GM12878 (cell line): ENCODE data around the gene ABCA4. TPM values are rescaled to one million over a fixed set of nuclear protein-coding genes. Genes with fewer than 3 reads are reported as not detected.

ENCODE experiments used
- ATAC-seq: fragments of 200-7000 bp; cut with Tn5 transposase; 3 replicates; pipeline ENCODE4 v1.9.1; 2020; ENCODE audit warnings: mild to moderate bottlenecking, moderate library complexity
- BruUV-seq: library from RNA; stranded (reverse); fragments of 400-500 nt; replicated peaks from 2 replicates; lab custom pipeline; 2021; lab: Mats Ljungman, UMichigan
- CTCF ChIA-PET: fragments of 300-600 bp; sonication (Branson Sonifier 250); formaldehyde crosslinking; extraction: SDS; loops from one replicate; lab custom pipeline; 2021; ENCODE audit warnings: inconsistent platforms; lab: Yijun Ruan, JAX
- POLR2A ChIA-PET: fragments of 350-600 bp; formaldehyde crosslinking; extraction: SDS; loops from one replicate; lab custom pipeline; 2021; ENCODE audit warnings: inconsistent platforms; lab: Charles Lee
- RAD21 ChIA-PET: fragments of 300-600 bp; sonication (Branson Sonifier 250); formaldehyde crosslinking; loops from one replicate; lab custom pipeline; 2023; ENCODE audit warnings: antibody characterized with exemption; ENCODE audit not compliant: unreplicated experiment; lab: Charles Lee
- SMC1A ChIA-PET: fragments of 300-600 bp; sonication (Branson Sonifier 250); formaldehyde crosslinking; loops from one replicate; lab custom pipeline; 2023; ENCODE audit not compliant: unreplicated experiment, uncharacterized antibody; lab: Charles Lee
- DNase-seq: peaks from one replicate; pipeline ENCODE4 v3.0.0-alpha.2; 2011; ENCODE audit warnings: low read depth, low spot score
- FAIRE-seq: peaks from 3 replicates; lab custom pipeline; 2011; peaks lifted over from hg19 to GRCh38; lab: Jason Lieb, UNC
- H2AFZ ChIP-seq: 2 replicates; pipeline ENCODE4 v1.6.0; 2011; ENCODE audit warnings: low read depth, low read length, control low read depth; ENCODE audit not compliant: control insufficient read depth
- H3K27ac ChIP-seq: 2 replicates; pipeline ENCODE4 v1.5.1; 2011; ENCODE audit warnings: control low read depth; ENCODE audit not compliant: control insufficient read depth, insufficient read depth
- H3K27me3 ChIP-seq, 2 experiments: replicated peaks in 1 of 2; 2 replicates each; pipeline versions ENCODE4 v1.6.0 to v1.6.1; 2011; ENCODE audit warnings: low read length in 1 of 2; ENCODE audit not compliant: control insufficient read depth in 2 of 2, insufficient read depth in 2 of 2
- H3K36me3 ChIP-seq, 2 experiments: 2 replicates each; pipeline ENCODE4 v1.5.1; 2011; ENCODE audit warnings: low read length in 1 of 2; ENCODE audit not compliant: control insufficient read depth in 2 of 2, insufficient read depth in 2 of 2
- H3K4me1 ChIP-seq: 2 replicates; pipeline ENCODE4 v1.6.1; 2011; ENCODE audit warnings: mild to moderate bottlenecking, low read length, moderate library complexity, mixed read lengths; ENCODE audit not compliant: control insufficient read depth, insufficient read depth
- H3K4me2 ChIP-seq: 2 replicates; pipeline ENCODE4 v1.6.0; 2011; ENCODE audit warnings: control low read depth; ENCODE audit not compliant: control insufficient read depth, insufficient read depth
- H3K4me3 ChIP-seq: fragments of 200-600 bp; sonication (generic); 2 replicates; pipeline ENCODE4 v1.5.1; 2016
- H3K79me2 ChIP-seq: 2 replicates; pipeline ENCODE4 v1.6.0; 2011; ENCODE audit warnings: low read length; ENCODE audit not compliant: control insufficient read depth, insufficient read depth
- H3K9ac ChIP-seq: 2 replicates; pipeline ENCODE4 v1.8.0; 2011; ENCODE audit warnings: low read length, control low read depth, mixed read lengths; ENCODE audit not compliant: control insufficient read depth, insufficient read depth
- H3K9me3 ChIP-seq: replicated peaks from 3 replicates; pipeline ENCODE4 v1.5.1; 2011; ENCODE audit warnings: mild to moderate bottlenecking, low read length; ENCODE audit not compliant: control insufficient read depth, insufficient read depth
- H4K20me1 ChIP-seq: 2 replicates; pipeline ENCODE4 v1.6.0; 2011; ENCODE audit not compliant: control insufficient read depth, insufficient read depth
- BACH1 ChIP-seq: fragments of 450-650 bp; IDR thresholded peaks from 2 replicates; pipeline ENCODE4 v1.6.1; 2017; ENCODE audit warnings: mild to moderate bottlenecking, borderline replicate concordance
- CBX5 ChIP-seq: sonication (generic); IDR thresholded peaks from 2 replicates; pipeline ENCODE4 v1.6.1; 2016; ENCODE audit warnings: low read depth, moderate library complexity, mild to moderate bottlenecking, inconsistent platforms
- CHD4 ChIP-seq: fragments of 200-600 bp; sonication (generic); IDR thresholded peaks from 2 replicates; pipeline ENCODE4 v1.6.1; 2016; ENCODE audit warnings: mild to moderate bottlenecking
- GATAD2B ChIP-seq: fragments of 450-650 bp; conservative IDR thresholded peaks from 2 replicates; pipeline ENCODE4 v1.6.1; 2017; ENCODE audit warnings: low read depth, mild to moderate bottlenecking, moderate library complexity
- IKZF1 ChIP-seq: fragments of 450-650 bp; conservative IDR thresholded peaks from 2 replicates; pipeline ENCODE4 v1.6.1; 2017; ENCODE audit warnings: antibody characterized with exemption, mild to moderate bottlenecking
- NFXL1 ChIP-seq: fragments of 450-650 bp; IDR thresholded peaks from 2 replicates; pipeline ENCODE4 v1.6.1; 2017; ENCODE audit warnings: antibody characterized with exemption, mild to moderate bottlenecking, borderline replicate concordance
- RAD21 ChIP-seq: IDR thresholded peaks from 2 replicates; pipeline ENCODE4 v1.6.1; 2011; ENCODE audit warnings: mild to moderate bottlenecking, low read depth, low read length, moderate library complexity; ENCODE audit not compliant: insufficient read depth
- REST ChIP-seq: IDR thresholded peaks from 2 replicates; pipeline ENCODE4 v1.6.1; 2012; ENCODE audit warnings: mild to moderate bottlenecking, low read depth, low read length
- SMAD1 ChIP-seq: fragments of 450-650 bp; IDR thresholded peaks from 2 replicates; pipeline ENCODE4 v1.6.1; 2018; ENCODE audit warnings: mild to moderate bottlenecking, low read depth; ENCODE audit not compliant: partially characterized antibody
- SUPT20H ChIP-seq: IDR thresholded peaks from 2 replicates; pipeline ENCODE4 v1.6.1; 2011; ENCODE audit warnings: low read depth, mild to moderate bottlenecking, low read length, moderate library complexity, borderline replicate concordance; ENCODE audit not compliant: control insufficient read depth
- TAF1 ChIP-seq: IDR thresholded peaks from 2 replicates; pipeline ENCODE4 v1.6.1; 2011; ENCODE audit warnings: mild to moderate bottlenecking, low read depth, low read length, borderline replicate concordance
- TBL1XR1 ChIP-seq: IDR thresholded peaks from 2 replicates; pipeline ENCODE4 v1.6.1; 2012; ENCODE audit warnings: low read depth, low read length, improper control_type of control experiment
- ZBTB11 ChIP-seq: fragments of 450-650 bp; formaldehyde crosslinking; IDR thresholded peaks from 2 replicates; pipeline ENCODE4 v1.5.0; 2022; ENCODE audit warnings: mild to moderate bottlenecking, missing genetic modification characterization
- WGBS: methylation state at CpG from one replicate; pipeline ENCODE4 v1.1.6; 2016; ENCODE audit warnings: low lambda C conversion rate; ENCODE audit not compliant: insufficient replicate concordance, insufficient coverage; ENCODE audit errors: missing lambda C conversion rate; 5-methylcytosine and 5-hydroxymethylcytosine counted together
- in situ Hi-C: fragments of 300-500 bp; cut with MboI; formaldehyde crosslinking; loops from 9 replicates; pipeline ENCODE4 v1.14.3; 2018; ENCODE audit warnings: mixed read lengths
- intact Hi-C: fragments of 100-400 bp; cut with micrococcal nuclease; formaldehyde crosslinking; loops from one replicate; pipeline ENCODE4 v1.14.2; 2022; ENCODE audit not compliant: unreplicated experiment
- polyA plus RNA-seq, 11 experiments: library from polyadenylated mRNA; depleted of rRNA in 4 of 11; unstranded in 6 of 11; stranded (reverse) in 5 of 11; fragments of >200 nt; fragmentation: Nextera tagmentation in 4 of 11; fragmentation: Illumina TruSeq in 1 of 11; extraction: Ambion mirVana in 4 of 11; extraction: Trizol in 1 of 11; gene quantifications; 1 replicate in 1 of 11; 2 replicates in 10 of 11; pipeline versions ENCODE4 v1.2.1 to v1.2.3, GENCODE V29; 2011 to 2016; ENCODE audit warnings: inconsistent platforms in 2 of 11, missing spikeins in 2 of 11, low read depth in 1 of 11
- total RNA-seq, 4 experiments: library from RNA; depleted of rRNA in 3 of 4; stranded (reverse); fragments of >200 nt in 3 of 4; fragmentation: Illumina TruSeq in 1 of 4; extraction: Trizol in 1 of 4; gene quantifications; 2 replicates each; pipeline versions ENCODE4 v1.2.1 to v1.2.3, GENCODE V29; 2013 to 2021

ABCA4 gene
- total and polyA plus RNA-seq, 10 of the 15 experiments (the other 5 are each of a cell fraction or from before 2014, with no cell fraction given) = 0.03 to 0.28 (median 0.11) TPM; not detected in 3

DNA sequence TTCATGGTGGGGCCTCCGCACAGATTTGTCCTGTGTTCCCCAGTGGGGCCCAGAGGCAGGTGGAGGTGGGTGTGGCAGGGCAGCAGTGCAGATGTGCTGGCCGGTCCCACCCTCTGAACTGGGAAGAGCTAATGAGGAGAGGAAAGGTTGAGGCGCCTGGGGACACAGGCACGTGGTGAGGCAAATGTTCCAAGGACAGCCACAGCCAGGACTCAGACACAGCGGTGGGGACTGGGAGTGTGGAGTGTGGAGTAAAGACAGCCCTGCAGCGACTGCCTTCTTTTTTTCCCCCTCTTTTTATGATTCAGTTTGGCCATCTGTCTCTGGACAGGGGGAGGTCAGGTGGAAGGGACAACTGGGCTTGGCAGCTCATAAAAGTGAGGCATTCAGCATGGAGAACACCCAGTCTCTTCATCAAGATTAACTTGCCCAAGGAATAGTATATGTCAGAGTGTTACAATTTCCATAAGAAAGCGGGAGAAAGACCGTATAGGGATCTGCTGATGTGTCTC, 107.5 kb downstream of the ABCA4 start (continued):
- TF ChIP-seq ZBTB11 = no peak

DNA sequence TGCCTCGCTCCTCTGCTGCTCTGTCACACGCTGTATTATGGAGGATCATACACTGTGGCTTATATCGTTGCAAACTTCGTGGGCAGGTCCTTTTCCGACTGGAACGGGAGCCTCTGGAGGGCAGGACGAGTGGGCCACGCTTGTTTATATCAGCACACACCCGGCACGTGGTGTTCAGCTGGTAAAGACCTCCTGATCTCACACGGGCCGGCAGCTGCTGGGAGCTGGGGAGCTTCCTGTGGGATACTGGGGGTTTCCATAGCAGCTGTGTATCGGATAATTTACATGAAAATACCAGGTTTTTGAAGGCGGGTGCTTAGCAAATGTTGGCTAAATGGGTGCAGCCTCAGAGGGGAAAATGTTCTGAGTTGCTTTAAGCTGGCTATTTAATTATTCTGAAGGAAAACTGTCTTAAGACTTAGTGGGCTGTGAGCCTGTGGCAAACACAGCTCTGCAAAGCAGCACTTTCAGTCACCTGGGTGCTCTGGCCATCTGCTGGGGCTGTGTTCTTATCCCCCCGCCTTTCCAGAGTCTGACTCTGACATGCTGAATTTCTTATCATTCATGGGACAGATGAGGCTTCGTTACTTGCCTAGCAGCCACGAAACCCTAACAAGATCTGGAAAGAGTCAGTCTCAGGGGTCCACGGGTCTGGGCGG, 108.1 kb downstream of the ABCA4 start:
- H3K4me1 ChIP-seq = no peaks in the 10 kb centered on the region
- SMC1A ChIA-PET = interaction anchor here (1.1 kb wide), 1 partner anchor 20 kb away, joined by 3 read pairs; no protein-coding TSS in a partner anchor
- no peak overlapping the region for H3K4me3 ChIP-seq
- no peaks in the 10 kb centered on the region for H3K9me3 ChIP-seq
- H3K79me2 ChIP-seq = no peaks in the 10 kb centered on the region
- RAD21 ChIA-PET = no interaction called here
- WGBS = 28% methylated on average over 19 of the region's 19 CpGs
- FAIRE-seq (no peak), DNase-seq (no peak), ATAC-seq (no peak)
- H2AFZ ChIP-seq = no peak overlapping the region
- H3K36me3 ChIP-seq = no peaks in the 10 kb centered on the region
- no peaks in the 10 kb centered on the region for H4K20me1 ChIP-seq
- CTCF ChIA-PET = interaction anchor here (1.0 to 2.2 kb wide), 2 partner anchors 9 to 13 kb away, joined by 4 to 8 read pairs; no protein-coding TSS in a partner anchor
- no TSS peak for BruUV-seq
- H3K27me3 ChIP-seq = no peaks in the 10 kb centered on the region; a peak in 1 of 4 replicates
- no peak overlapping the region for H3K9ac ChIP-seq
- no peak overlapping the region for H3K27ac ChIP-seq
- H3K4me2 ChIP-seq = no peak overlapping the region
- intact Hi-C loops = no loop called here
- in situ Hi-C loops = no loop called here
- POLR2A ChIA-PET = no interaction called here
- TF ChIP-seq REST (no peak), TAF1 (no peak), CHD4 (no peak), CBX5 (no peak), NFXL1 (no peak), IKZF1 (no peak), RAD21 (no peak), TBL1XR1 (no peak), BACH1 (no peak), SMAD1 (no peak), SUPT20H (no peak), GATAD2B (no peak)
